OCI-LY7 (cell line): ENCODE measurements around the gene FAM13B.
"Not testable (repeated sequence)": the region's sequence is repeated elsewhere in the genome, so short reads cannot be mapped to it uniquely, and the experiment has no call there.

ENCODE experiments used
- EZH2phosphoT487 ChIP-seq: fragments of 200-600 bp; sonication (generic); IDR thresholded peaks from 2 replicates; pipeline ENCODE4 v1.6.1; 2018; ENCODE audit warnings: low read depth, borderline replicate concordance, mild to moderate bottlenecking, mixed run types, antibody characterized with exemption, low read length, moderate library complexity, mixed read lengths
- TF ChIP-seq, protein P1 (sequence below): fragments of 200-600 bp; sonication (generic); conservative IDR thresholded peaks from 2 replicates; pipeline ENCODE4 v1.5.1; 2014; ENCODE audit warnings: mild to moderate bottlenecking, antibody characterized with exemption, low read length, moderate library complexity, mixed read lengths

DNA sequence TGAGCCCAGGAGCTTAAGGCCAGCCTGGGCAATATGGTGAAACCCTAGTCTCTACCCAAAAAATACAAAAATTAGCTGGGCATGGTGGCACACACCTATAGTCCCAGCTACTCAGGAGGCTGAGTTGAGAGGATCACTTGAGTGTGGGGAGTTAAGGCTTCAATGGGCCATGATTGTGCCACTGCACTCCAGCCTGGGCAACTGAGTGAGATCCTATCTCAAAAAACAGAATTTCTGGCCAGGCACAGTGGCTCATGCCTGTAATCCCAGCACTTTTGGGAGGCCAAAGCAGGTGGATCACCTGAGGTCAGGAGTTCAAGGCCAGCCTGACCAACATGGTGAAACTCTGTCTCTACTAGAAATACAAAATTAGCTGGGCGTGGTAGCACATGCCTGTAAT is 19.8 kb upstream of the FAM13B start:
- TF ChIP-seq, protein P1, sequence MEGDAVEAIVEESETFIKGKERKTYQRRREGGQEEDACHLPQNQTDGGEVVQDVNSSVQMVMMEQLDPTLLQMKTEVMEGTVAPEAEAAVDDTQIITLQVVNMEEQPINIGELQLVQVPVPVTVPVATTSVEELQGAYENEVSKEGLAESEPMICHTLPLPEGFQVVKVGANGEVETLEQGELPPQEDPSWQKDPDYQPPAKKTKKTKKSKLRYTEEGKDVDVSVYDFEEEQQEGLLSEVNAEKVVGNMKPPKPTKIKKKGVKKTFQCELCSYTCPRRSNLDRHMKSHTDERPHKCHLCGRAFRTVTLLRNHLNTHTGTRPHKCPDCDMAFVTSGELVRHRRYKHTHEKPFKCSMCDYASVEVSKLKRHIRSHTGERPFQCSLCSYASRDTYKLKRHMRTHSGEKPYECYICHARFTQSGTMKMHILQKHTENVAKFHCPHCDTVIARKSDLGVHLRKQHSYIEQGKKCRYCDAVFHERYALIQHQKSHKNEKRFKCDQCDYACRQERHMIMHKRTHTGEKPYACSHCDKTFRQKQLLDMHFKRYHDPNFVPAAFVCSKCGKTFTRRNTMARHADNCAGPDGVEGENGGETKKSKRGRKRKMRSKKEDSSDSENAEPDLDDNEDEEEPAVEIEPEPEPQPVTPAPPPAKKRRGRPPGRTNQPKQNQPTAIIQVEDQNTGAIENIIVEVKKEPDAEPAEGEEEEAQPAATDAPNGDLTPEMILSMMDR = not testable (repeated sequence)
- not testable (repeated sequence) for TF ChIP-seq EZH2phosphoT487
